GM12875 (cell line): Measurements from ENCODE around the gene INSL3.

Experiments
- H3K4me3 ChIP-seq: one replicate; pipeline ENCODE4 v1.5.1; 2011; ENCODE audit warnings: low read depth, low read length, control low read depth
- CTCF ChIP-seq: IDR thresholded peaks from 2 replicates; pipeline ENCODE4 v1.5.1; 2011; ENCODE audit warnings: low read depth, mild to moderate bottlenecking, control low read depth, inconsistent platforms, low read length, moderate library complexity, borderline replicate concordance; ENCODE audit not compliant: insufficient read depth

The INSL3 gene

GRCh38 chr19:17863520-17864182 lies 42.3 kb upstream of the INSL3 start:
- no peak for TF ChIP-seq CTCF
- no peak overlapping the region for H3K4me3 ChIP-seq

GRCh38 chr19:17862711-17863519 lies 41.6 kb upstream of the INSL3 start:
- H3K4me3 ChIP-seq: no peak overlapping the region

GRCh38 chr19:17861542-17862402 lies 40.5 kb upstream of the INSL3 start:
- TF ChIP-seq CTCF: no peak
- peak overlapping the region; percentile 74 for H3K4me3 ChIP-seq

More at GRCh38 chr19:17862711-17863519, 41.6 kb upstream of the INSL3 start:
- 0 out of 2 replicates have a peak, but pooled peaks have one; percentile 5 for TF ChIP-seq CTCF

- H3K4me3 ChIP-seq: peak overlapping the region; percentile 74
- TF ChIP-seq CTCF: no peak
Observed at GRCh38 chr19:17860993-17861360, 39.7 kb upstream of the INSL3 start.

GRCh38 chr19:17860331-17860992 lies 39.1 kb upstream of the INSL3 start:
- TF ChIP-seq CTCF: no peak

GRCh38 chr19:17859533-17860330 lies 38.4 kb upstream of the INSL3 start, which contains the start of gene RPL18A:
TSS of gene RPL18A (plus strand) at chr19:17859910. CDS start at chr19:17859957, 47 bp downstream.
- peak; percentile 95 for TF ChIP-seq CTCF

More at GRCh38 chr19:17860331-17860992, 39.1 kb upstream of the INSL3 start:
- peak overlapping the region; percentile 74 for H3K4me3 ChIP-seq

More at GRCh38 chr19:17859533-17860330, 38.4 kb upstream of the INSL3 start, which contains the start of gene RPL18A:
- peak within 1 kb of the TSS; percentile 74 for H3K4me3 ChIP-seq
